Measurements from ENCODE around the gene ALDH3B2. TPM values are rescaled to one million over a fixed set of nuclear protein-coding genes. Genes with fewer than 3 reads are reported as not detected.
"Not testable (repeated sequence)": the region's sequence is repeated elsewhere in the genome, so short reads cannot be mapped to it uniquely, and the experiment has no call there.

The ALDH3B2 gene
- 1.5 and 2.9 TPM in 2 replicates for total RNA-seq (2014; rRNA removed; shearing (Covaris generic))
- total RNA-seq (2022) = 8.0 and 8.3 TPM in 2 replicates
- Bru-seq, nascent RNA = percentile 28 among the genes with signal in this experiment
- percentile 28 among the genes with signal in this experiment for BruChase-seq, experiment 1, labeled RNA remaining after a 6-hour chase
- percentile 35 among the genes with signal in this experiment for BruChase-seq, experiment 2, labeled RNA remaining after a 2-hour chase
- long read RNA-seq, partial matches to known transcripts = 16 of 23 reads
- long read RNA-seq, other reads (novel, unspliced or antisense) = 7 of 23 reads

- no peaks in the 10 kb centered on the region for H3K79me2 ChIP-seq (ENCODE audit: insufficient read depth, low read depth, low read length)
- no peak within 1 kb of the TSS for H3K4me3 ChIP-seq (ENCODE audit: low read depth, low read length, poor library complexity, severe bottlenecking)
- intact Hi-C loops (cut with micrococcal nuclease; ENCODE audit: unreplicated experiment) = no loop called here
- CTCF ChIA-PET (ENCODE audit: unreplicated experiment) = no interaction called here
- no peak within 1 kb of the TSS for H2AFZ ChIP-seq (ENCODE audit: low read length)
- TF ChIP-seq CTCF (conservative IDR thresholded peaks at IDR 0.05; ENCODE audit: low read length) (no peak), EZH2phosphoT487 (IDR thresholded peaks at IDR 0.05; ENCODE audit: borderline replicate concordance, low read depth, low read length) (no peak)
- POLR2A ChIA-PET = no interaction called here
- peaks cover 7% of the 10 kb centered on the region for H3K4me1 ChIP-seq (ENCODE audit: insufficient read depth, low read length, poor library complexity, severe bottlenecking)
- H4K20me1 ChIP-seq (ENCODE audit: insufficient read depth, low read length) = no peaks in the 10 kb centered on the region
- no peak for DNase-seq (ENCODE audit: low spot score)
- no peaks in the 10 kb centered on the region for H3K9me2 ChIP-seq (ENCODE audit: insufficient read depth, low read length)
- H3K4me2 ChIP-seq (ENCODE audit: low read length) = no peak within 1 kb of the TSS
- H3K9me3 ChIP-seq (ENCODE audit: low read length) = no peaks in the 10 kb centered on the region
- H3K36me3 ChIP-seq (ENCODE audit: insufficient read depth, low read length) = no peaks in the 10 kb centered on the region
- no peak within 1 kb of the TSS for H3K27ac ChIP-seq (ENCODE audit: low read depth, low read length, poor library complexity, severe bottlenecking)
- no TSS peak for BruUV-seq (replicated peaks)
Measured at GRCh38 chr11:67674442-67674871, at the start of gene ALDH3B2. Gene ALDH3B2 (minus strand): TSS chr11:67674623. CDS start chr11:67666935, 7,688 bp downstream.

GRCh38 chr11:67723036-67723435, 48.6 kb upstream of the ALDH3B2 start:
- H3K9me3 ChIP-seq (ENCODE audit: low read length); H3K36me3 ChIP-seq (ENCODE audit: insufficient read depth, low read length); H3K9me2 ChIP-seq (ENCODE audit: insufficient read depth, low read length); H3K4me3 ChIP-seq (ENCODE audit: low read depth, low read length, poor library complexity, severe bottlenecking); H2AFZ ChIP-seq (ENCODE audit: low read length); H3K27ac ChIP-seq (ENCODE audit: low read depth, low read length, poor library complexity, severe bottlenecking); BruUV-seq (replicated peaks); DNase-seq (ENCODE audit: low spot score); H3K4me2 ChIP-seq (ENCODE audit: low read length); POLR2A ChIA-PET; CTCF ChIA-PET (ENCODE audit: unreplicated experiment); H4K20me1 ChIP-seq (ENCODE audit: insufficient read depth, low read length); intact Hi-C loops (cut with micrococcal nuclease; ENCODE audit: unreplicated experiment); H3K79me2 ChIP-seq (ENCODE audit: insufficient read depth, low read depth, low read length); H3K4me1 ChIP-seq (ENCODE audit: insufficient read depth, low read length, poor library complexity, severe bottlenecking): not testable (repeated sequence)

- DNase-seq (ENCODE audit: low spot score) = peak; percentile 59
- BruUV-seq (replicated peaks); H2AFZ ChIP-seq (ENCODE audit: low read length); H3K9me2 ChIP-seq (ENCODE audit: insufficient read depth, low read length); intact Hi-C loops (cut with micrococcal nuclease; ENCODE audit: unreplicated experiment); H4K20me1 ChIP-seq (ENCODE audit: insufficient read depth, low read length); CTCF ChIA-PET (ENCODE audit: unreplicated experiment); H3K36me3 ChIP-seq (ENCODE audit: insufficient read depth, low read length); H3K79me2 ChIP-seq (ENCODE audit: insufficient read depth, low read depth, low read length); POLR2A ChIA-PET; H3K9me3 ChIP-seq (ENCODE audit: low read length): not testable (repeated sequence)
- peak overlapping the region; percentile 65 for H3K4me2 ChIP-seq (ENCODE audit: low read length)
- peak overlapping the region; percentile 59 for H3K4me3 ChIP-seq (ENCODE audit: low read depth, low read length, poor library complexity, severe bottlenecking)
- peaks cover 51% of the 10 kb centered on the region for H3K4me1 ChIP-seq (ENCODE audit: insufficient read depth, low read length, poor library complexity, severe bottlenecking)
- H3K27ac ChIP-seq (ENCODE audit: low read depth, low read length, poor library complexity, severe bottlenecking) = peak overlapping the region; percentile 74
Measured at GRCh38 chr11:67716226-67716625, 41.8 kb upstream of the ALDH3B2 start.

- H3K9me2 ChIP-seq (ENCODE audit: insufficient read depth, low read length); H4K20me1 ChIP-seq (ENCODE audit: insufficient read depth, low read length); H3K9me3 ChIP-seq (ENCODE audit: low read length); H3K36me3 ChIP-seq (ENCODE audit: insufficient read depth, low read length); H3K79me2 ChIP-seq (ENCODE audit: insufficient read depth, low read depth, low read length); CTCF ChIA-PET (ENCODE audit: unreplicated experiment); POLR2A ChIA-PET; H2AFZ ChIP-seq (ENCODE audit: low read length): not testable (repeated sequence)
- Histone ChIP-seq H3K27ac (ENCODE audit: low read depth, low read length, poor library complexity, severe bottlenecking) (peak overlapping the region; percentile 74), H3K4me3 (ENCODE audit: low read depth, low read length, poor library complexity, severe bottlenecking) (peak overlapping the region; percentile 59), H3K4me2 (ENCODE audit: low read length) (peak overlapping the region; percentile 65), H3K4me1 (ENCODE audit: insufficient read depth, low read length, poor library complexity, severe bottlenecking) (peaks cover 51% of the 10 kb centered on the region)
- BruUV-seq (replicated peaks) = TSS peak; percentile 78
- intact Hi-C loops (cut with micrococcal nuclease; ENCODE audit: unreplicated experiment) = loop anchor here (2.0 kb wide), 1 partner anchor 67 kb away; no protein-coding TSS in a partner anchor
- DNase-seq (ENCODE audit: low spot score) = peak; percentile 21
Measured at GRCh38 chr11:67715801-67716200, 41.4 kb upstream of the ALDH3B2 start.

Data from OCI-LY7 (cell line).